Measurements from ENCODE around the gene TSPEAR.
A peak's percentile ranks its signal among the peaks of the same experiment; 100 is the strongest.
"Not testable (repeated sequence)": the region's sequence is repeated elsewhere in the genome, so short reads cannot be mapped to it uniquely, and the experiment has no call there.

The TSPEAR gene

DNA sequence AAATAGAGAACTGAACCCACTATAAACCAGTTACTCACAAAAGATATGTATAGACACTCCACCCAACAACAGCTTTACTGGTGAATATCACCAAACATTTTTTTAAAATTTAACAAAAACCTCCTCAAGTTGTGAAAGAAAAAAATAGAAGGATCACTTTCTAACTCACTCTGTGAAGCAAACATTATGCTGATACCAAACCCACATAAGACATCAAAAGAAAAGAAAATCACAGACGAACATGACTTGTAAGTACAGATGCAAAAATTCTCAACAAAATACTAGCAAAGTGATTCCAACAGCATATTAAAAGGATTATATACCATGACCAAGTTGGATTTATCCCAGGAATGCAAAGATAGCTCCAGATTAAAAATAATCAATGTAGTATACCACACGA lies 19.7 kb downstream of the TSPEAR start:
- intact Hi-C loops (cut with DNase I), result no loop called here
- DNase-seq, result no peak

GRCh38 chr21:44689740-44690139 lies 21.6 kb downstream of the TSPEAR start:
- DNase-seq; intact Hi-C loops (cut with DNase I): not testable (repeated sequence)

GRCh38 chr21:44687671-44688070 lies 23.7 kb downstream of the TSPEAR start:
- DNase-seq, result peak in 2 of 10 donors; percentile 40 to 43
- intact Hi-C loops (cut with DNase I), result no loop called here

GRCh38 chr21:44686843-44687561 lies 24.4 kb downstream of the TSPEAR start:
- peak in 2 of 10 donors; percentile 39 to 46 for DNase-seq
- intact Hi-C loops (cut with DNase I), result no loop called here

- peak in 2 of 10 donors; percentile 48 to 77 for DNase-seq
- intact Hi-C loops (cut with DNase I), result no loop called here
Observed at GRCh38 chr21:44686000-44686781, 25.2 kb downstream of the TSPEAR start.

DNA sequence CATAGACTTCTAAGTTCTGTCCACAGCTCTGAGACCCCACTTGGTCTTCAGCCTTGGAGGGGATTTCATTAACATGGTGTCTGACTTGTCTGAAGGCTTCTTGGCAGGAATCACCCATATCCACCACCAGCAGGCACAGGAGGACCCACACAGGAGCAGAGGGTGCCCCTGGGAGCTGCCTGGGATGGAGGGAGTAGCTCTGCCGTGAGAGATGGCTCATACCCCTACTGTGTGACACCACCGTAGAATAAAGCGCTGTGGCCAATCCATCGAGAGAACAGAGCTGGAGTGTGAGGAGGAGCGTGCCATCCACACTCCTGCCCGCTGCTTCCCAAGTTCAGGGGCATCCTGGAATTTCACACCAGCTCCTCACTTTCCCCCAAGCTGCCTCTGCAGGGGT lies 26.3 kb downstream of the TSPEAR start:
- DNase-seq; intact Hi-C loops (cut with DNase I): not testable (repeated sequence)

DNA sequence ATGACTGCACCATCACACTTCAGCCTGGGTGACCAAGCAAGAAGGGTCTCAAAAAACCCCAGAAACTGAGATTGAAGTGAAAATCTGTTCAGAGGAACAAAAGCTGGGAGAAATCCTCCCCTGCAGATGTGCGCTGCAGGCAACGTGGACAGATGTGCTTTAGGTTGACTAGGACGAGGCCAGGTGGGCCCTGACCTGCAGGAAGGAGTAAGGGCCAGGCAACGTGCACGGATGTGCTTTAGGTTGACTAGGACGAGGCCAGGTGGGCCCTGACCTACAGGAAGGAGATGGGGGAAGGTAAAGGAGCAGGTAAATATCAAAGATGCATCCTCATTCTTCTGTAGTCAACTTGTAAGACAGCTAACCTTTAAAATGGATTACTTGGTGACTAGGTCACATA lies 26.9 kb downstream of the TSPEAR start:
- intact Hi-C loops (cut with DNase I), result no loop called here
- DNase-seq, result peak in 1 of 10 donors; percentile 43

DNA sequence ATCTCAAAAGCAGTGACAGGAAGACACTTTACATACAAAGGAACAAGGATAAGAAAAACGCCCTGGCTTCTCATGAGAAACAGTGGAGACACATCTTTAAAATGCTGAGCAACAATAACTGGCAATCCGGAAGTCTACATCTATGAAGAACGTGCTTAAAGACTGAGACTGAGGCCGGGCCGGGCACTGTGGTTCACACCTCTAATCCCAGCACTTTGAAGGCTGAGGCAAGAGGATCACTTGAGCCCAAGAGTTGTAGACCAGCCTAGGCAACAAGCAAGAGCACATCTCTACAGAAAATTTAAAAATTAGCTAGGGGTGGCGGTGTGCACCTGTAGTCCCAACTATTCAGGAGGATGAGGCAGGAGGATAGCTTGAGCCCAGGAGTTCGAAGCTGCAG lies 27.3 kb downstream of the TSPEAR start:
- DNase-seq, result no peak
- intact Hi-C loops (cut with DNase I), result no loop called here

DNA sequence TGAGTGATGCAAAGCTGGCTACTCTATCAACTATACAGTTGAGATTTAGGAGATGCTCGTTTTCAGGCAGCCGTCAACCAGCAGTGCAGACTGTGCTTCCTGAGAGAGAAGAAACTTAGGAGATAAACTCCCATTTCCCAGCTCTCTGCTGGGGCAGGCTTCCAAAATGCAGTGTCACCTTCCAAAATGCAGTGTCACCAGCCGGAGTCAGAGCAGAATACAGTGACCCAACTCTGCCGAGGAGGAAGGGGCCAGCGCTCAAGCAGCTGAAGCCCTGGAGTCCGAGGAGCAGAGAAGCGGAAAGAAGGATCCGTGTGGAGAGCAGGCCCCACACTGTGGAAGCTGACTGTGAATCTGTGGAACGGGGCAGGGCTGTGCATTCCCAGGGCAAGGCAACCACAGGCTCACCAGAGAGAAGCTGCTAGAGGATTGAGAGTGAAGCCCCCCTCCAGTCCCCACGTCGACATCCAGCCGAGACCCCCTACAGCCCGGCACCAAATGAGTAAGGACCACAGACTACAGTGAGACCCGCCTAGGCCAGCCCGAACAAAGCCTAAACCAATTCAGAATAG lies 28.7 kb downstream of the TSPEAR start:
- no peak for DNase-seq

DNA sequence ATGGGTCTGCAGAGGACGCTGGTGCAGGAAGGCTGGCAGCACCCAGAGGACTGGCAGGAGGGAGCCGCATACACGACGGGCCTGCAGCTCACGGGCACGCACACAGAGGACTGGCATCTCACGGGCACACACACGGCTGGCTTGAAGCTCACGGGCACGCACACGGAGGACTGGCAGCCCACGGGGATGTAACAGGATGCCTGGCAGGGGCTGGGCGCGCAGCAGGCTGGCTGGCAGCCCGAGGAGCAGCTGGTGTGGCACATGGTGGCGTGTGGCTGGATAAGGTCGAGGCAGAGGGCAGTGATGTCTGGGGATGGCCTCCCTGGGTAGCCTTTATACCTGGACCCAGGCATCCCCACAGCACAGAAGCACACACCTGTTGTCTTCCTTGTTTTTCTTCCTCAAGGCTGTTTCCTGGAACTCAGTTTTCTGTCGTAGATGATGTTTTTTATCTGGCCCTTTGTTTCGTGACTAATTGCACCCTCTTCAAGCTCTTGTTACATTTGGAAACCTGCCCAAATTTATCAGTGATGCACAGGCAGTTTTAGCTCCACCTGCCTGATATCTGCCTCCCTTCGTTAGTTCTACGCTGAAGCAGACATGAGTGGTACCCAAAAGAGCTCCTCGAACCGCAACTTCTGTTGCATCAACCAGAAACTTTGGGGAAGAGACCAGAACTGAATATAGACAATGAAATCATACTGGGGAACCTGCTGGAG lies 29.4 kb downstream of the TSPEAR start, which contains the start of gene KRTAP12-1:
KRTAP12-1 (minus strand) TSS at position 303 of the 719 bp plus-strand sequence; CDS start at position 263, 40 bp downstream.
- peak in 1 of 10 donors; percentile 49 for DNase-seq
- intact Hi-C loops (cut with DNase I), result no loop called here

More for the DNA sequence above, 28.7 kb downstream of the TSPEAR start:
- intact Hi-C loops (cut with DNase I), result no loop called here

DNA sequence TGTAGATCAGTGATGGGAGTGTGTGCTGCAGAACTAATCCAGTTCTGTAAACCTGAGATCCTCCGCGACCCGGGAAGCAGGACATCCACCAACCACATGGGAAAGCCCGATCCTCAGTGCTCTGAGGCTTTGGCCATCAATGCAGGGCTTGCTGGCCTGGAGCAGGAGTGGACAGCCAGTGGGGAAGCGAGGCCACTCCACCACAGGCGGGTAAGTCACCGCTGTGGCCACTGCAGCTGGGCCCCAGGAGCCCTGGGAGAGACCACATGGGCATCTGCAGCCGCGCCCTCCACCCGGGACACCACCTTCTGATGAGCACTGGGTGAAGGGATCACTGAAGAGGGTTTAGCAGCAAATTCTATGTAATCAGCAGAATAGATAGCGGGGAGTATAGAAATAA lies 30.2 kb downstream of the TSPEAR start:
- DNase-seq, result peak in 1 of 10 donors; percentile 62
- intact Hi-C loops (cut with DNase I), result no loop called here

DNA sequence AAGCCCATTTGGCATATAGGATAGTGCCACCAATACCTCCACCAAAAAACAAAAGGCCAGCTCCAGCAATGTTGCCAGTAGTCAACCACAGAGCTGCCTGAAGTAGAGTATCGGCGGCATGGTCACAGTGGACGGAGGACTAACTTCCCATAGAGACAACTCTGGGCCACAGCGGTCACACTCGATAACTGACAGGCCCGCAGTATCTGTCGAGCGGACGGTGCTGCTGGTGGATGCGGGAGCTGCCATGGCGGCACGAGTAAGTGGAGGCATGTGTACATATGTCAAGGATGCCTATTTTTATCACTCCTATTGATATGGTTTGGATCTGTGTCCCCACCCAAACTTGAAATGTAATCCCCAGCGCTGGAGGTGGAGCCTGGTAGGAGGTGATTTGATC lies 33.5 kb downstream of the TSPEAR start:
- DNase-seq, result peak in 1 of 10 donors; percentile 40
- intact Hi-C loops (cut with DNase I), result no loop called here

DNA sequence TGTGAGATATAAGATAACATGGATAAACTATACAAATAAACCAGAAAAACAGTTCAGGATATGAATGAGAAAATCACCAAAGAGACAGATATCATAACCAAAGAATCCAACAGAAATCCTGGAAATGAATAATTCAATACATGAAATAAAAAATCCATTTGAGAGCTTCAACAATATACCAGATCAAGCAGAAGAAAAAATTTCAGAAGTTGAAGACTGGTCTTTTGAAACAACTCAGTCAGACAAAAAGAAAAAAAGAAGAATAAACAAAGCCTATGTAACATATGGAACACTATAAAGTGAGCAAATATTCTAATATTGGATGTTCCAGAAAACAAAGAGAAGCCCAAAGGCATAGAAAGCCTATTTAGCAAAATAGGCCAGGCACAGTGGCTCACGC lies 39.5 kb downstream of the TSPEAR start:
- DNase-seq, result no peak
- intact Hi-C loops (cut with DNase I), result no loop called here

- intact Hi-C loops (cut with DNase I), result no loop called here
- peak in 1 of 10 donors; percentile 54 for DNase-seq
Observed at GRCh38 chr21:44670642-44671432, 40.5 kb downstream of the TSPEAR start.

- intact Hi-C loops (cut with DNase I), result no loop called here
- no peak for DNase-seq
Observed at GRCh38 chr21:44667612-44668011, 43.8 kb downstream of the TSPEAR start.

DNA sequence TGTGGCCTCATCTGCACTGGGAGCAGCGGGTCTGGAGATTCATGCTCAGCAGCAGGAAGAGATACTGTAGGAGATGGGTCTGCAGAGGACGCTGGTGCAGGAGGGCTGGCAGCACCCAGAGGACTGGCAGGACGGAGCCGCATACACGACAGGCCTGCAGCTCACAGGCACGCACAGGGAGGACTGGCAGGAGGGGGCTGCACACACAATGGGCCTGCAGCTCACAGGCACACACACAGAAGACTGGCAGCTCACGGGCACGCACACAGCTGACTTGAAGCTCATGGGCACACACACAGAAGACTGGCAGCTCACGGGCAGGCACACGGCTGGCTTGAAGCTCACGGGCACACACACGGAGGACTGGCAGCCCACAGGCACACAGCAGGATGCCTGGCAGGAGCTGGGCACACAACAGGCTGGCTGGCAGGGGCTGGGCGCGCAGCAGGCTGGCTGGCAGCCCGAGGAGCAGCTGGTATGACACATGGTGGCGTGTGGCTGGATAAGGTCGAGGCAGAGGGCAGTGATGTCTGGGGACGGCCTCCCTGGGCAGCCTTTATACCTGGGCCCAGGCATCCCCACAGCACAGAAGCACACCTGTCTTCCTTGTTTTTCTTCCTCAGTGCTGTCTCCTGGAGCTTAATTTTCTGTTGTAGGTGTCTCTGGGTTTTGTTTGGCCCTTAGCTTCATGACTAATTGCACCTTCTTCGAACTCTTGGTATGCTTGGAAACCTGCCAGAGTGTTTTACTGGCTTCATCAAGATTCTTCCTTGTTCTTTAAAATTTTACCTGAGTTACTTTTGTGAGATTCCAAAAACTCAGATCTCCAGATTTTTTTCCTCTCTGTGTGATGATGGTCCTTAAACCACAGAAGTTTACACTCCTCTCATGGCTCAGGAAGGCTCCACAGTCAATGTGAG lies 44.7 kb downstream of the TSPEAR start, which contains the start of gene KRTAP12-2:
KRTAP12-2 (minus strand) TSS at position 527 of the 920 bp plus-strand sequence; CDS start at position 486, 41 bp downstream.
- intact Hi-C loops (cut with DNase I), result no loop called here
- DNase-seq, result peak in 1 of 10 donors; percentile 65

DNA sequence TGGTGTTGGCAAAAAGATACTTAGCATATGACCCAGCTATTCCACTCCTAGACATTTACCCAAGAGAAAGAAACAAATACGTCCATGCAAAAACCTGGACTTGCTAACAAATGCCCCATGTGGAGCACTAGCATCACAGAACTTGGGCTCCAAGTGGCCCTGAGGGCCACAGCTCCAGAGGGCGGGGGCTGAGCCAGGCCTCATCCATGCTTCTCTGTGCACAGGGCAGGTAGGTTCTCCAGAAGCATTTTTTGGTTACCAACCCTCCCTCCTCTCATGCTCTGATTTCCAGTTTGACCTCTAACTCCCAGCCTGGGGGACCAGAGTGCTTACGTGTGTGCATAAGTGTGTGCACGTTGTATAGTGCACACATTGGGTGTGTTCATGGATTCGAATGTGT lies 46.7 kb downstream of the TSPEAR start:
- intact Hi-C loops (cut with DNase I), result no loop called here
- peak in 1 of 10 donors; percentile 22 for DNase-seq

DNA sequence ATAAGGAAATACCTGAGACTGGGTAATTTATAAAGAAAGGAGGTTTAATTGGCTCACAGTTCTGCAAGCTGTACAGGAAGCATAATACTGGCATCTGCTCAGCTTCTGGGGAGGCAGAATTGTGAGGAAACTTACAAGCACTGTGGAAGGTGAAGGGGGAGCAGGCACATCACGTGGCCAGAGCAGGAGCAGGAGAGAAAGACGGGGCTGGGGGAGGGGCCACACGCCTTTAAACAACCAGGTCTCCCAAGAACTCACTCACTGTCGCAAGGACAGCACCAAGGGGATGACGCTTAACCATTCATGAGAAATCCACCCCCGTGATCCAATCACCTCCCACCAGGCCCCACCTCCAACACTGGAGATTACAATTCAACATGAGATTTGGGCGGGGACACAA lies 49.8 kb downstream of the TSPEAR start:
- DNase-seq; intact Hi-C loops (cut with DNase I): not testable (repeated sequence)

Measured in posterior cingulate gyrus (tissue), 11 donors.